Activated naive CD4-positive, alpha-beta T cell treated with anti-CD3 and anti-CD28 coated beads, Interleukin-2, amount 50 U/mL, for 24 hours (primary cell): Measurements from ENCODE around the gene SDK1.

Experiments used
- H3K27ac Mint-ChIP-seq: one replicate; pipeline ENCODE4 v1.8.0; 2021; ENCODE audit warnings: mild to moderate bottlenecking, mixed read lengths
- H3K27me3 Mint-ChIP-seq: one replicate; pipeline ENCODE4 v1.8.0; 2021; ENCODE audit warnings: mixed read lengths
- H3K36me3 Mint-ChIP-seq: one replicate; pipeline ENCODE4 v1.8.0; 2021; ENCODE audit warnings: mixed read lengths
- H3K4me1 Mint-ChIP-seq: one replicate; pipeline ENCODE4 v1.8.0; 2021; ENCODE audit warnings: mixed read lengths
- H3K4me3 Mint-ChIP-seq: one replicate; pipeline ENCODE4 v1.8.0; 2021; ENCODE audit warnings: mild to moderate bottlenecking, mixed read lengths
- H3K9me3 Mint-ChIP-seq: one replicate; pipeline ENCODE4 v1.8.0; 2021; ENCODE audit warnings: mixed read lengths

SDK1 gene

DNA sequence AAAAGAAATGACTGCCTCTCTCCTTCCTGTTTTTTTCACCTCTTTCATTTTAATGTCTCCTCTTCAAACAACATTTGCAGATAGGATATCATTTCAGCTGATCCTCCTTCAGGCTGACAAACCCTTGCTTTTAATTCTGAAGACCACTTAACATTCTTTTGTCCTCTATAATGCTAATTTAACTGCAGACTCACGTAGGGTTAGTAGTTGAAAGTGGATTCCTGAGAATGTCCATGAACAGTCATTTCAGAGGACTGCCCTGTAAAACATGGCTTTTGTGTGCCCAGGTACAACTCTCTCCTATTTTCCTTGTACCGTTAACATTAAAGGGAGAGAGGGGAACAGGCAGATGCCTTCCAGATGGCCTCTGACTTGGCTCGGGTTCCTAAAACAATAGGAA lies 524.4 kb downstream of the SDK1 start:
- Mint-ChIP-seq H3K4me3 (no peak overlapping the region), H3K9me3 (no peaks in the 10 kb centered on the region), H3K27ac (no peak overlapping the region), H3K27me3 (no peaks in the 10 kb centered on the region), H3K36me3 (no peaks in the 10 kb centered on the region), H3K4me1 (no peaks in the 10 kb centered on the region)

DNA sequence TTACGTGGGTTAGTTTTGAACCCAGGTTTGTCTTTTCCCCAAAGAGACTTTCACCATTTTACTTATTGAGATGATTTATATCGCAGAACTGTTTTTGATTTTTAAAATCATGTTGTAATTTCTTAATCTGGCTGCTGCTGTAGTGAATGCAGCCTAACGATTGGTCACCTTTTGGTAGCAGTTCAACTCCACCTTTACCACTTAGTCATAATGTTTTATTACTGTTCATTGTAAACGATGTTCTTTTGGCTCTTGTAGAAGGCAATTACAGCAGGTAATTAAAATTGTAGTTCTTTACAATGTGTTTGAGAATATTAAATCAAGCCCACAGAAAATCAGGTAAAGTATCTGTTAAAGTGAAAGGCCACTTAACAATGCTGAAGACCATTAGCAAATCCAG lies 531.1 kb downstream of the SDK1 start:
- Mint-ChIP-seq H3K27ac (no peak overlapping the region), H3K9me3 (no peaks in the 10 kb centered on the region), H3K27me3 (no peaks in the 10 kb centered on the region), H3K4me1 (no peaks in the 10 kb centered on the region), H3K36me3 (no peaks in the 10 kb centered on the region), H3K4me3 (no peak overlapping the region)

DNA sequence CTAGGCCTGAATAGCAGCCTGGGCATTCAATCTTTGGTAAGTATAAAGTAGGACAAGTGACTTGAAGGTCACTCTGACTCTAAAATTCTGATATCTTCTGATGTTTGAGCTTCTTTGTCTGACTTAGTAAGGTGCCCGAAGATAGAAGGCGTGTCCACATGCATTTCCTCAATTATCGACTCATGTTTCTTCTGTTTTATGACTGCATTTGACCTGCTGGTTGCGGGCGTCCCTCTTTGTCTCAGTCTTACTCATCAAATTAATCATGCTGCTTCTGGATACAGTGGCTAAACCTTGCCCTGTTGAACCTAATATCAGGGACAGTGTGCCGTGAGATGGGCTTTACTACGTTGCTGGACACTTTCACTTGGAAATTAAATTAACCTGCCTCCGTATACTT lies 534.1 kb downstream of the SDK1 start:
- H3K27me3 Mint-ChIP-seq = no peaks in the 10 kb centered on the region
- no peak overlapping the region for H3K4me3 Mint-ChIP-seq
- no peaks in the 10 kb centered on the region for H3K36me3 Mint-ChIP-seq
- H3K27ac Mint-ChIP-seq = no peak overlapping the region
- no peaks in the 10 kb centered on the region for H3K9me3 Mint-ChIP-seq
- H3K4me1 Mint-ChIP-seq = no peaks in the 10 kb centered on the region

DNA sequence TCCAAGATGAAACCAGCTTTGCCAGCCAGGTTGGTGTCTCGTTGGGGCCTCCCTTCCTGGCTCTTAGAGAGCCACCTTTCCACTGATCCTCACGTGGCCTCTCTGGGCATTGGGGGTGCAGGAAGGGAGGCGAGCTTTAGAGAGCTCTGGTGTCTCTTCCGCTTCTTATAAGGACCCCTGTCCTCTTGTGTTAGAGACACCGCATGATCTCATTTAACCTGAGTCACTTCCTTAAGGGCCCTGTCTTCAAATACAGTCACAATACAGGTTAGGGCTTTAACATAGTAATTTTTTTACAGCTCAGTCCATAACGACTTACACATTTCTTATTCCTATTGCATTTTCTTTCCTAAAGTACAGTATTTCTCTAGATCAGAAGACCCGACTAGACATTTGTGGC lies 535.8 kb downstream of the SDK1 start:
- H3K4me3 Mint-ChIP-seq = no peak overlapping the region
- H3K4me1 Mint-ChIP-seq = no peaks in the 10 kb centered on the region
- no peaks in the 10 kb centered on the region for H3K9me3 Mint-ChIP-seq
- no peaks in the 10 kb centered on the region for H3K27me3 Mint-ChIP-seq
- no peaks in the 10 kb centered on the region for H3K36me3 Mint-ChIP-seq
- H3K27ac Mint-ChIP-seq = no peak overlapping the region

DNA sequence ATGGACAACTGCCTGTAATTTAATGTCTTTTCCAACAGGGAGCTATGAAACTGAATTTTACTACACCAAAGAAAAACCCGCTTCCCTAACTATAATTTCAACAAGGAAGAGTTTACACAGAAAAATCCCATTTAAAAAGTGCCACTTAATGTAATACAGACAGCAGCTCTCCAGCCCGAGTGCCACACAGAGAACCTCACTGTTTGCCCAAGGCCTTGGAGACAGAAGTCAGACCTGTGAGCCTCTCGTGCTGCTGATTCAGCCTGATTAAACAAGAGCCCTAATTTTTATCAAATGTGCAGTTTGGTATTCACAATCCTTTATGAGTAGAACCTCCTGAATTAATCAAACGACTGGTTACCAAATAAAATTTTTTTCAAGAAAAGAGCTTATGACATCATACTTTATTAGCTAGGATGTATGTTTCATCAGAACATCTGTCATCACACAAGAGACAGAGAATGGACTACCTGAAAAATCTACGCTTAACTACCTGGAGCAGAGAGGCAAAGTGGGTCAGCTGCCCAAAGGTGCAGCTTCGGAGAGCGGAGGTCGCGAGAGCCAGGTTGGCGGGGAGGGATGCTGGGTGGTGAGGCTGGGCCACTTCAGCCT lies 543.6 kb downstream of the SDK1 start:
- H3K27ac Mint-ChIP-seq = peak overlapping the region; percentile 30
- H3K9me3 Mint-ChIP-seq = no peaks in the 10 kb centered on the region
- H3K4me1 Mint-ChIP-seq = no peaks in the 10 kb centered on the region
- H3K36me3 Mint-ChIP-seq = no peaks in the 10 kb centered on the region
- H3K27me3 Mint-ChIP-seq = no peaks in the 10 kb centered on the region
- H3K4me3 Mint-ChIP-seq = no peak overlapping the region

DNA sequence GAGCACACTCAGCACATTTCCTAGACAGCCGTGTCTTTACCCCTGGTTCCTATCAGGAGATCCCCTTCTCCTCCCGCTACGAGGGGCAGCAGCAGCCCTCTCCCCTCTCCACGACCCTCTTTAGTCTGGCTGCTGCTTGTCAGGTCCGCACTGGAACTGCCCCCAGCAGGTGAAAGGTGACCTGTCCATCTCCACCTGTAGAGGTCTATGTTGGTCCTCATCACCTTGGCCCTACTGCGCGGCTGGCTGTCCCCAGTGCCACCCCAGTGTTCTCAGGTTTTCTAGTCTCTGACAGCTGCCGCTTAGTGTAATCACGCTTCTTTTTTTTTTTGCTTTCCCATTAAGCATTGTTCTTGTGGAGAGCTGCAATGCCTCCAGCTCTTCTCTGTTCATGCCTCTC lies 545.7 kb downstream of the SDK1 start:
- Mint-ChIP-seq H3K27ac (no peak overlapping the region), H3K4me1 (no peaks in the 10 kb centered on the region), H3K36me3 (no peaks in the 10 kb centered on the region), H3K9me3 (no peaks in the 10 kb centered on the region), H3K4me3 (no peak overlapping the region), H3K27me3 (no peaks in the 10 kb centered on the region)

DNA sequence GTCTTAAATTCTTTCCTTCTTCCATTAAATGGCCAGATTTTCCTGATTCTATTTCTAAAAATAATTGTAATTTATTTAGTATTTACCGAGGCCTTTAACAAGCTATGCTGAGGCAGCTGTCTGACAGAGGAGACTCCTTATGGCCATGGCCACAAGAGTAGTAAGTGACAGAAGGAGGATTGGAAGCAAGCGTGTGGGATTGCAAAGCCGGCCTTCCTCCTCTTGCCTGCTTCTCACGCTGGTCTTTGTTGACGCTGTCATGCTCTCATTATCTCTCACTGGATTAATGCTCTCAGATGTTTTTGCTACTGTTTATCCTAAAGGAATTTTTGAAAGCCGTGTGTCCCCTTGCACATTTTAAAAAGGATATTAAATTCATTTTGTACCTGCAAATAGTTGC lies 546.3 kb downstream of the SDK1 start:
- Mint-ChIP-seq H3K9me3 (no peaks in the 10 kb centered on the region), H3K27me3 (no peaks in the 10 kb centered on the region), H3K4me3 (no peak overlapping the region), H3K36me3 (no peaks in the 10 kb centered on the region), H3K4me1 (no peaks in the 10 kb centered on the region), H3K27ac (no peak overlapping the region)

DNA sequence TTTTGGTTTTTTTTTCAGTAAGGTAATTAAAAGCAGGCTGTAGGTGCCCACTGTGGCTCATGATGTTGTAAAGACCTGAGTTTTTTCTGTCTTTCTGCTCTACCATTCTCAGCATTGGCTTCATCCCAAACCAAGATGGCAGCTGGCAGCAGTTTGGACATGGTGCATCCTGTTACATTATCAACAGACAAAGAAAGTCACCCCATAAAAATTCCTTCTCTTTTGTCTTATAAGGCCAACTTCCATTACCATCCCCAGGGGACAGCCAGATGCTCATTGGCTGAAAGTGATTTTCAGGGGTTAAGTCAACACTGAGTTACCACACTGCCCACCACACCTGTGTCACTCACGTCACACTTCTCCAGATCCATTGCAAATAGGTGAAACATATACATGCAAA lies 558.4 kb downstream of the SDK1 start:
- Mint-ChIP-seq H3K27ac (no peak overlapping the region), H3K9me3 (no peaks in the 10 kb centered on the region), H3K4me1 (no peaks in the 10 kb centered on the region), H3K27me3 (peaks cover 2% of the 10 kb centered on the region), H3K4me3 (no peak overlapping the region), H3K36me3 (no peaks in the 10 kb centered on the region)

DNA sequence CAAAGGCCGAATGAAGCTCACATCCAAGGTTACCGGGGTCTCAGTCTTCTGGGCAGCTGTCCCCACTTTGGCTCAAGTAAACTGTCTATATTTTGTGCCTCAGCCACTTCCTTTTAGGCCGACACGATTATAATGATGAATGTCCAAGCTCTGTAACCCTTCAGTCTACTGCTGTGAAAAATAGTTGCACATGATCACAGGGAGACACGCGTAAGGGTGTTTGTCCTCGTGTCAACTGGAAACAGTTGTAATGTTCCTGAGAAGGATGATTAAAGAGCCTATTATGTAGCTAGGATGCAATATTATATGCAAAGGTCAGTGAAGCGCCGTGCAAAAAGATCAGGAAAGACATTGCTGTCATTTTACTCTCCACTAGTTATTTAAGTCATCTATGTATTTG lies 559.9 kb downstream of the SDK1 start:
- Mint-ChIP-seq H3K27me3 (peaks cover 4% of the 10 kb centered on the region), H3K9me3 (no peaks in the 10 kb centered on the region), H3K36me3 (no peaks in the 10 kb centered on the region), H3K4me3 (no peak overlapping the region), H3K27ac (no peak overlapping the region), H3K4me1 (no peaks in the 10 kb centered on the region)

DNA sequence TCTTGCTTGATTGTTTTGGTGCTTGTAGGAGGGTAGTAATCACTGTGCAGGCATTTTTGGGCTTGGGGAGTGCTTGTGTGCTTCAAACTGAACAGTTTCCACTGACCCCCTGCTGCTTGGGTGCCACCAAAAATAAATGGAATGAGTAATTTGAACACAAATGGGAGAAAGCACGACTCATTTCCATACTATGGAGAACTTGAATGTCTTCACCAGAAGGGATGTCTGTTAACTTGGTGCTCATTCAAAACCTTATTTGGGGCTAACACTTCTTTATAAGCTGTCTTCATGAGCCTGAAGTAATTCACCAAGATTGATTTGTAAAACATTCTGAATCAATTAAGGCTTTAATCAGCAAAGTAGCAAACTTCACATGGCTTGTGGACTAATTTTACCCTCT lies 560.3 kb downstream of the SDK1 start:
- Mint-ChIP-seq H3K36me3 (no peaks in the 10 kb centered on the region), H3K4me3 (no peak overlapping the region), H3K9me3 (no peaks in the 10 kb centered on the region), H3K4me1 (no peaks in the 10 kb centered on the region), H3K27ac (no peak overlapping the region), H3K27me3 (peaks cover 4% of the 10 kb centered on the region)

DNA sequence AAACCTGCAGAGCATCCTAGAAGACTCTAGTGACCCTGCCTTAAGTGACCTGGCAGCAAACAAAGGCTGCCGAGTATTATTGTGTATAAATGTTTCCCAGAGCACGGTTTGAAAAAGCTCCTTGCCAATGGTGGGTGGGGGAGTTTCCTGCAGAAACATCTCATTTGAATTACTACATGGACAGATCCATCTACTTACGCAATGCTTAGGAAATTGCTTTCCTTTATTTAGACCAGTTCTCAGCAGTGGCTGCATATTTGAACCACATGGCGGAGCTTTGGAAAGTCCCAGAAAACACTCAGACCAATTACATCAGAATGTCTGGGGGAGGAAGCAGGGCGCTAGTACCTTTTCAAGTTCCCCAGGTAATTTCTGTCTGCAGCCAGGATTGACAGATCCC lies 560.9 kb downstream of the SDK1 start:
- Mint-ChIP-seq H3K36me3 (no peaks in the 10 kb centered on the region), H3K4me3 (no peak overlapping the region), H3K27me3 (peaks cover 3% of the 10 kb centered on the region), H3K27ac (no peak overlapping the region), H3K4me1 (no peaks in the 10 kb centered on the region), H3K9me3 (no peaks in the 10 kb centered on the region)

DNA sequence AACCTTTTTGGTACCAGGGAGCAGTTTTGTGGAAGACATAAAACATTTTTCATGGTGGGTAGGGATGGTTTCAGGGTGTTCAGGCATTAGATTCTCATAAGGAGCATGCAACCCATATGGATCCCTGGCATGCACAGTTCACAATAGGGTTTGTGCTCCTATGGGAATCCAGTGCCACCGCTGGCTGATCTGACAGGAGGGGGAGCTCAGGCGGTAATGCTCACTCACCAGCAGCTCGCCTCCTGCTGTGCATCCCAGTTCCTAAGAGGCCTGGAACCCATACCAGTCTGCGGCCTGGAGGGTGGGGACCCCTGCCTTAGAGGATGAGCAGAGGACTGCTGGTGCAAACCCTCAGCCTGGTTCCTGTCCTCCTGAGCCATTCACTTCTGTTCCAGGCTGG lies 561.7 kb downstream of the SDK1 start:
- peaks cover 2% of the 10 kb centered on the region for H3K27me3 Mint-ChIP-seq
- H3K36me3 Mint-ChIP-seq = no peaks in the 10 kb centered on the region
- H3K4me3 Mint-ChIP-seq = no peak overlapping the region
- H3K4me1 Mint-ChIP-seq = no peaks in the 10 kb centered on the region
- no peak overlapping the region for H3K27ac Mint-ChIP-seq
- H3K9me3 Mint-ChIP-seq = no peaks in the 10 kb centered on the region

DNA sequence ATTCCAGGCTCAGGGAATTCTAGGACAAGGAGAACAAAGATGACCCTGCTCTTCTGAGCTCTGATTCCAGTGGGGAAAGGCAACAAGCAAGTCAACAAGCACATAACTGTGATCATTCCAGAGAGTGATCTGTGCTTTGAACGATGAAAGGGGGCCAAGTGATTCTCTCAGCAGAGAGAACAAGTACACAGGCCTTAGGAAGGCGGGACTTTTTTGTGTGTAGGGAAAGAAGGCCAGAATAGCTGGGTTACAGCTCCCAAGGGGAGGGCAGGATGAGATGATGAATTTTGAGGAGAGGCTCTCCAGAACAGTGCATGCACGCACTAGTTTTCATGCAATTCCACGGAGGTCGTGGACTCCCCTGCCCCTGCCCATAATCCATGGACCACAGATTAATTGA lies 565.2 kb downstream of the SDK1 start:
- H3K27ac Mint-ChIP-seq = no peak overlapping the region
- H3K4me1 Mint-ChIP-seq = no peaks in the 10 kb centered on the region
- no peak overlapping the region for H3K4me3 Mint-ChIP-seq
- no peaks in the 10 kb centered on the region for H3K9me3 Mint-ChIP-seq
- H3K27me3 Mint-ChIP-seq = peaks cover 3% of the 10 kb centered on the region
- H3K36me3 Mint-ChIP-seq = no peaks in the 10 kb centered on the region

DNA sequence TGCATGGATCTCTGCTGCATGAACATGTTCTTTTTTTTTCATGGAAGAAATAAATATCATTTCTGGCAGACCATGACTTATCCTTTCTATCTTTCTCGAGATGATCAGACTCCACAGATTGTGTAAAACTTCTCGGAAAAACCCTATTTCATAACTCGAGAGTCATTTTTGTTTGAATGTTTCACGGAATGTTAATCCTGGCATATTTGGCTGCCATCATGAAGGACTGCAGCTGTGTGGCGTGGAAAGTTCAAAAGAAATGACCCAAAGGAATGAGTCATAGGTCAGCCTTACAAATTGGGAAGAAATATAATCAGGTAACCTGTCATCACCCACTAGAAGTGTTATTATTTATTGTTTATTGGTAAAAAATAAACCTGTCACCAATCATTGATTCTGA lies 566.8 kb downstream of the SDK1 start:
- Mint-ChIP-seq H3K27me3 (peaks cover 4% of the 10 kb centered on the region), H3K4me3 (no peak overlapping the region)

DNA sequence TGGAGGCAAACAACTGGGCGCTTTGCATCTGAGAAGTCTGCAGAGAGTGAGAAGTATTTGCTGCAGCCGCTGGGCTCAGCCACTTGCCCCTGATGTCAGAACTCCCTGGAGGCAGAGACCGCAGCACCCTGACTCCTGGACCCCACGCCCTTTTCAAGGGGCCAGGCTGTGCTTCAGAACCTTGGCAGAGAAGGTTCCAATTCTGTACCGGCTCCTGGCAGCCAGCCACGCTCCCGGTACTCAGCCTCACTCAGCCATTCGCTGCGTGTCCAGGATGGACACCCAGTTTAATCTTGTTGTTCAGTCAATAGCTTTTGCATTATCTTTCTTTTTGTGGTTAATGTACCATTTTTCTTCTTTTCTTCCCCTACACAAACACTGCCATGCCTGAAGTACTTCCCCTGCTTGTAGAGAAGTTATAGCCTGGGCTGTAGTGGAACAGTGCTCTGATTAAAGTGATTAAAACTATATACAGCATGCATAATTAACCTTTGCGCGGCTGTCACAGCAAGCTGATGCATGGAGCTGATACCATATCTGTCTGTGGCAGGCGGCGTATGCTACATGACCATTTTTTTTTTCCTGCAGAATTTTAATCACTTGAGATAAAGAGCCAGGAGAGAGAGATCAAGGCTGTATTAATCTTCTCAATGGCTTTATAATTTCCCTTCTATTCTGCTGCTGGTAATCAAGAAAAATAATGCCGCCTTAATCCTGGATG lies 578.5 kb downstream of the SDK1 start:
- Mint-ChIP-seq H3K36me3 (no peaks in the 10 kb centered on the region), H3K27me3 (peaks cover 2% of the 10 kb centered on the region), H3K4me3 (no peak overlapping the region), H3K27ac (no peak overlapping the region), H3K9me3 (no peaks in the 10 kb centered on the region), H3K4me1 (no peaks in the 10 kb centered on the region)

More for the DNA sequence above, 566.8 kb downstream of the SDK1 start:
- no peaks in the 10 kb centered on the region for H3K4me1 Mint-ChIP-seq
- H3K9me3 Mint-ChIP-seq = peaks cover 4% of the 10 kb centered on the region
- H3K27ac Mint-ChIP-seq = no peak overlapping the region
- no peaks in the 10 kb centered on the region for H3K36me3 Mint-ChIP-seq

DNA sequence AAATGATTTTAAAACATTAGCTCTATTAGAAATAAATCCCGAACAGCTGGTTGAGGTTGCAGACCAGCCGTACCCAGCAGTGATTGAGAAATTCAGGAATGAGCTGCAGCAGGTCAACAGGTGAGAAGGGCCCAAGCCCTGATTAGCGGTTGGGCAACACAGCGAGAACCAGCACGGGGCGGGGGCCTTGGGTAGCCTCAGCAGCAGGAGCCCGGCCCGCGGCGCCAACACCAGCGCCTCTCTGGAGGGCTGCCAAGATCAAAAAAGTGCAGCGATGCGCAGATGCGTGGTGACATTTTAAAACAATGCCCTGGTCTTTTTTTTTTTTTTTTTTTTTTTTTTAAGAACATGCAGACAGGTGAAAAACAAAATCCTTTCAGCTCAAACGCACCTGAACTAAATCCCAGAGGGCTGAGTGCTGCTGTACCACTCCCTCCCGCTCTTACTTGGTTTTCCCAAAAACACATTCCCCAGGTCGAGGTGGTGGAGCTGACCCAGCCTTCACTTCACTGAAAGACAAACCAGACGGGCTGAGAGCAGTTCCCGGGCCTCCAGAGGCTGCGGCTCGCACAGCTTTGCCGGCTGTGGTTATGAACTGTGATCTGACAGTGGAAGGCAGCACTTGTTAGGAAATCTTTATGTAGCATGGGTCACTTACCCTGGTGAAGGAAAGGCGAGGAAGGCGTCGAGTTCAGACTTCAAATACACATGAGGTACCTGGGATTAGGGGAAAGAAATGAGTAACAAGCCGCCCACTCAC lies 579.4 kb downstream of the SDK1 start:
- no peaks in the 10 kb centered on the region for H3K4me1 Mint-ChIP-seq
- H3K9me3 Mint-ChIP-seq = no peaks in the 10 kb centered on the region
- H3K4me3 Mint-ChIP-seq = no peak overlapping the region
- no peak overlapping the region for H3K27ac Mint-ChIP-seq
- peaks cover under 1% of the 10 kb centered on the region for H3K27me3 Mint-ChIP-seq
- no peaks in the 10 kb centered on the region for H3K36me3 Mint-ChIP-seq
